Neural crest cell (in vitro differentiated cells): Measurements from ENCODE around the gene EBF3. TPM values are rescaled to one million over a fixed set of nuclear protein-coding genes. Genes with fewer than 3 reads are reported as not detected.

Experiments
- DNase-seq: peaks from one replicate; pipeline ENCODE4 v3.0.0; 2021; ENCODE audit warnings: low read depth, mixed read lengths, low spot score
- H3K27ac Mint-ChIP-seq: one replicate; pipeline ENCODE4 v1.8.0; 2021; ENCODE audit warnings: mild to moderate bottlenecking, mixed read lengths; ENCODE audit not compliant: unreplicated experiment
- H3K27me3 Mint-ChIP-seq: 2 replicates; pipeline ENCODE4 v1.8.0; 2021; ENCODE audit warnings: low read depth, mild to moderate bottlenecking, mixed read lengths
- H3K36me3 Mint-ChIP-seq: 2 replicates; pipeline ENCODE4 v1.8.0; 2021; ENCODE audit warnings: low read depth, mild to moderate bottlenecking, mixed read lengths
- H3K4me1 Mint-ChIP-seq: 2 replicates; pipeline ENCODE4 v1.8.0; 2021; ENCODE audit warnings: mixed read lengths
- H3K4me3 Mint-ChIP-seq: one replicate; pipeline ENCODE4 v1.8.0; 2021; ENCODE audit warnings: mild to moderate bottlenecking, mixed read lengths
- H3K9me3 Mint-ChIP-seq: 2 replicates; pipeline ENCODE4 v1.8.0; 2021; ENCODE audit warnings: mixed read lengths
- CTCF ChIP-seq: fragments of 200-600 bp; sonication (generic); conservative IDR thresholded peaks from 2 replicates; pipeline ENCODE4 v1.5.0; 2021; ENCODE audit warnings: antibody characterized with exemption, mild to moderate bottlenecking
- total RNA-seq: library from RNA; stranded (reverse); gene quantifications from 2 replicates; pipeline ENCODE4 v1.2.1, GENCODE V29; 2021

The EBF3 gene
- total RNA-seq, 1 donor from 2014 or later = 11.6 TPM

GRCh38 chr10:129938460-129938859 lies 25.6 kb downstream of the EBF3 start:
- H3K4me1 Mint-ChIP-seq = peaks cover 4% of the 10 kb centered on the region
- no peak for TF ChIP-seq CTCF
- DNase-seq = no peak
- H3K36me3 Mint-ChIP-seq = no peaks in the 10 kb centered on the region
- no peak overlapping the region for H3K4me3 Mint-ChIP-seq
- H3K27ac Mint-ChIP-seq = no peak overlapping the region
- H3K27me3 Mint-ChIP-seq = no peaks in the 10 kb centered on the region
- H3K9me3 Mint-ChIP-seq = no peaks in the 10 kb centered on the region

- no peaks in the 10 kb centered on the region for H3K27me3 Mint-ChIP-seq
- H3K36me3 Mint-ChIP-seq = no peaks in the 10 kb centered on the region
- no peak for TF ChIP-seq CTCF
- no peak overlapping the region for H3K4me3 Mint-ChIP-seq
- H3K9me3 Mint-ChIP-seq = no peaks in the 10 kb centered on the region
- H3K4me1 Mint-ChIP-seq = peaks cover 4% of the 10 kb centered on the region
- H3K27ac Mint-ChIP-seq = no peak overlapping the region
- no peak for DNase-seq
These were observed 26.7 kb downstream of the EBF3 start for GRCh38 chr10:129937351-129937751.

GRCh38 chr10:129936923-129937300 lies 27.2 kb downstream of the EBF3 start:
- Mint-ChIP-seq H3K9me3 (no peaks in the 10 kb centered on the region), H3K4me1 (no peaks in the 10 kb centered on the region), H3K4me3 (no peak overlapping the region), H3K27me3 (no peaks in the 10 kb centered on the region), H3K36me3 (no peaks in the 10 kb centered on the region), H3K27ac (no peak overlapping the region)
- no peak for DNase-seq
- TF ChIP-seq CTCF = no peak

GRCh38 chr10:129936266-129936922 lies 27.7 kb downstream of the EBF3 start:
- no peak overlapping the region for H3K4me3 Mint-ChIP-seq
- no peak for DNase-seq
- TF ChIP-seq CTCF = no peak
- H3K36me3 Mint-ChIP-seq = no peaks in the 10 kb centered on the region
- no peaks in the 10 kb centered on the region for H3K27me3 Mint-ChIP-seq
- no peaks in the 10 kb centered on the region for H3K4me1 Mint-ChIP-seq
- H3K27ac Mint-ChIP-seq = no peak overlapping the region
- H3K9me3 Mint-ChIP-seq = no peaks in the 10 kb centered on the region

- Mint-ChIP-seq H3K27ac (no peak overlapping the region), H3K36me3 (no peaks in the 10 kb centered on the region), H3K4me1 (no peaks in the 10 kb centered on the region), H3K4me3 (no peak overlapping the region), H3K27me3 (no peaks in the 10 kb centered on the region), H3K9me3 (no peaks in the 10 kb centered on the region)
- DNase-seq = no peak
- no peak for TF ChIP-seq CTCF
These were observed 28.3 kb downstream of the EBF3 start for GRCh38 chr10:129935867-129936152.
